ENCODE data around the gene KBTBD13.
"Not testable (repeated sequence)": the region's sequence is repeated elsewhere in the genome, so short reads cannot be mapped to it uniquely, and the experiment has no call there.

The KBTBD13 gene

DNA sequence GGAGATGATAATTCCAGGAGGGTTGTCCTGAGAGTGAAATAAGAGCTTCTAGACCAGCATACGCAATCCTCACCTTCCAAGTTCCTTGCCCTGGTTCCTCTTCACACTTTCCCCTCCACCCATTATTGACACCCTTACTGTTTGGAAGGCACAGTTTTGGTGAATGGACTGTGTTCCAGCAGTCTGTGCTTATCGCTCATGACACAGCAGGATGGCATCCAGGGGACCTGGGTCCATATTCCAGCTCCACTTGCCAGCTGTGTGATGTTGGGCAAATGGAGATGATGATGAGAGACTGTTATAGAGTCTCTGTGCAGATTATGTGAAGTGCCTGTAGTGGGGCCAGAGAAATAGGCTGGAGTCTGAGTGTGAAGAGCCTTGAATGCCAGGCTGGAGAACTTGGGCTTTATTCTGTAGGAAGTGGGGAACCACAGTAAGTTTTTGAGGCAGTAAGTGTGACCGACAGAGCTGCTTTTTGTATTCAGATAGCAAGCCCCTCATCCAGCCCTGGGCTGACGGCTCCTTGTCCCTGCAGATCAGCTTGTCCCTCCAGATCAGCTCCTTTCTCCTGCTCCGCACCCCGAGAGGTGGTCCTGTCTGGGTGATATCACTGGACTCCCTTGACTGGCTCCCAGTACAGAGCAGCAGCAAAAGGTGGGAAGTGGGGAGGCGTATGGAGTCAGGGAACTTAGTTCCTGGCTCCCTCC lies 8.1 kb downstream of the KBTBD13 start:
- no peaks in the 10 kb centered on the region for H3K36me3 Mint-ChIP-seq (ENCODE audit: low read depth)
- H3K27me3 Mint-ChIP-seq (ENCODE audit: low read depth): peaks cover 14% of the 10 kb centered on the region
- peaks cover 8% of the 10 kb centered on the region for H3K4me1 Mint-ChIP-seq (ENCODE audit: low read depth)
- no peak for DNase-seq (ENCODE audit: low spot score)
- no peaks in the 10 kb centered on the region for H3K9me3 Mint-ChIP-seq
- H3K4me3 Mint-ChIP-seq: no peak overlapping the region
- H3K27ac Mint-ChIP-seq: no peak overlapping the region

- Mint-ChIP-seq H3K27me3 (ENCODE audit: low read depth) (peaks cover 14% of the 10 kb centered on the region), H3K9me3 (no peaks in the 10 kb centered on the region), H3K4me3 (no peak overlapping the region), H3K4me1 (ENCODE audit: low read depth) (peaks cover 8% of the 10 kb centered on the region), H3K27ac (no peak overlapping the region), H3K36me3 (ENCODE audit: low read depth) (no peaks in the 10 kb centered on the region)
- DNase-seq (ENCODE audit: low spot score): no peak
These were observed 8.7 kb downstream of the KBTBD13 start for GRCh38 chr15:65085207-65085753.

- Mint-ChIP-seq H3K27ac (no peak overlapping the region), H3K9me3 (no peaks in the 10 kb centered on the region), H3K4me1 (ENCODE audit: low read depth) (peaks cover 8% of the 10 kb centered on the region), H3K27me3 (ENCODE audit: low read depth) (peaks cover 12% of the 10 kb centered on the region), H3K4me3 (no peak overlapping the region), H3K36me3 (ENCODE audit: low read depth) (no peaks in the 10 kb centered on the region)
- DNase-seq (ENCODE audit: low spot score): no peak
These were observed 9.6 kb downstream of the KBTBD13 start for GRCh38 chr15:65085990-65086679.

- H3K27ac Mint-ChIP-seq: no peak overlapping the region
- peaks cover 12% of the 10 kb centered on the region for H3K27me3 Mint-ChIP-seq (ENCODE audit: low read depth)
- no peaks in the 10 kb centered on the region for H3K9me3 Mint-ChIP-seq
- no peaks in the 10 kb centered on the region for H3K36me3 Mint-ChIP-seq (ENCODE audit: low read depth)
- no peak for DNase-seq (ENCODE audit: low spot score)
- peaks cover 8% of the 10 kb centered on the region for H3K4me1 Mint-ChIP-seq (ENCODE audit: low read depth)
- H3K4me3 Mint-ChIP-seq: no peak overlapping the region
These were observed 10.2 kb downstream of the KBTBD13 start for GRCh38 chr15:65086680-65087111.

DNA sequence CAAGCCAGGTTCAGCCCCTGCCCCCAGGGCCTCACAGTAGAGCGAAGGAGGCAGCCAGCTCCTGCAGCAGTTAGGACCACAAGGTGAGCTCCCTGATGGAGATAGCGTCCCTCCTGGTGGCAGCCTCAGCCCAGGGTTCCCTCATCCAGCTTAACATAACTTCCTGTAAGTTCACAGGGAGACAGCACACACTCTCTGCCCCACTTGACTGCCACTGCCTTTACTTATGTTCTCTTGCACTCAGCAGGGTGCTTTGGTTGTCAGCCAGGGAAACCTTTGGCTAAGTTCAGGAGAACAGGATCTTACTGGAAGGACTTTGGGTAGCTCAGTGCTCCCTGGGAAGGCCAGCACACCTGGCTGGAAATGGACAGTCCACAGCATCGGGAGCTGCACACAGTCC lies 10.9 kb downstream of the KBTBD13 start:
- peaks cover 10% of the 10 kb centered on the region for H3K27me3 Mint-ChIP-seq (ENCODE audit: low read depth)
- DNase-seq (ENCODE audit: low spot score): no peak
- H3K36me3 Mint-ChIP-seq (ENCODE audit: low read depth): no peaks in the 10 kb centered on the region
- no peaks in the 10 kb centered on the region for H3K9me3 Mint-ChIP-seq
- no peak overlapping the region for H3K4me3 Mint-ChIP-seq
- peaks cover 5% of the 10 kb centered on the region for H3K4me1 Mint-ChIP-seq (ENCODE audit: low read depth)
- H3K27ac Mint-ChIP-seq: no peak overlapping the region

DNA sequence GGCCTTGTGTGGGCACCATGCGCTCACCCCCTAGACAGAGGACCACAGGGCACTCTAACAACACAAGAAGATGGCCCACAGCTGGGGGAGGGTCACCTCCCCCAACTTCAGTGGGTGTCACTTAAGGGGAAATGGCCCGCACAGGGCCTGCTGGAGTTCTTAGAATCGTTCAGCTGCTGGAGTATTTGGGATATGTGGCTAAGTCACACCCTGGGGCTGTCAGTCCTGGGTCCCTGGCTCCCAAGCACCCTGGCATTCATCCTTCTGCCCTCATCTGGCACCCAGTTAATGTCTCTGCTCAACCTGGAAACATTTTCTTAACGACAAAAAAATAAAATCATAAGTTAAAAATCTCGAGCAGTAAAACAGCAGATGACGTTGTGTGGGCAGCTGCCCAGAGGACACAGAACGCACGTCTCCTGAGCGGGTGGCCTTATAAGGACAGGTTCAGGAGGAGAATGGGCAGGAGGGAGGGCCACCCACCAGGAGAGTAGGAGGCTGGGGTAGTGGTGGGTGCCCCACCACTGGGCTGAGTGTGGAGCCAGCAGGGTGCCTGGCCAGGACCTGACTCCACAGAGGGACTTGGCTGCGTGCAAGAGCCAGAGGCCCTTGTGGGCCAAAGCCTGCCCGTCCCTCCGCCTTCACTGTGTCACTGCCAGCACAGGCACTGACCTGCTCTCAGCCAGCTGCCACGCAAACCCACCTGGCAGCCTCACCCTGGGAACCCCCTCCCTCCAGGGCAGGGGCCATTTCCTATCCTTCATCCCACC lies 11.5 kb downstream of the KBTBD13 start:
- H3K36me3 Mint-ChIP-seq (ENCODE audit: low read depth): no peaks in the 10 kb centered on the region
- no peaks in the 10 kb centered on the region for H3K4me1 Mint-ChIP-seq (ENCODE audit: low read depth)
- H3K27ac Mint-ChIP-seq: no peak overlapping the region
- DNase-seq (ENCODE audit: low spot score): no peak
- no peak overlapping the region for H3K4me3 Mint-ChIP-seq
- peaks cover 5% of the 10 kb centered on the region for H3K27me3 Mint-ChIP-seq (ENCODE audit: low read depth)
- H3K9me3 Mint-ChIP-seq: no peaks in the 10 kb centered on the region

- Mint-ChIP-seq H3K9me3 (no peaks in the 10 kb centered on the region), H3K27ac (no peak overlapping the region), H3K36me3 (ENCODE audit: low read depth) (no peaks in the 10 kb centered on the region), H3K4me1 (ENCODE audit: low read depth) (no peaks in the 10 kb centered on the region), H3K4me3 (no peak overlapping the region), H3K27me3 (ENCODE audit: low read depth) (peaks cover 5% of the 10 kb centered on the region)
- no peak for DNase-seq (ENCODE audit: low spot score)
These were observed 12.1 kb downstream of the KBTBD13 start for GRCh38 chr15:65088643-65089021.

GRCh38 chr15:65089206-65089824 lies 12.8 kb downstream of the KBTBD13 start:
- Mint-ChIP-seq H3K27ac (no peak overlapping the region), H3K27me3 (ENCODE audit: low read depth) (no peaks in the 10 kb centered on the region), H3K9me3 (no peaks in the 10 kb centered on the region), H3K36me3 (ENCODE audit: low read depth) (no peaks in the 10 kb centered on the region), H3K4me1 (ENCODE audit: low read depth) (no peaks in the 10 kb centered on the region), H3K4me3 (no peak overlapping the region)
- no peak for DNase-seq (ENCODE audit: low spot score)

DNA sequence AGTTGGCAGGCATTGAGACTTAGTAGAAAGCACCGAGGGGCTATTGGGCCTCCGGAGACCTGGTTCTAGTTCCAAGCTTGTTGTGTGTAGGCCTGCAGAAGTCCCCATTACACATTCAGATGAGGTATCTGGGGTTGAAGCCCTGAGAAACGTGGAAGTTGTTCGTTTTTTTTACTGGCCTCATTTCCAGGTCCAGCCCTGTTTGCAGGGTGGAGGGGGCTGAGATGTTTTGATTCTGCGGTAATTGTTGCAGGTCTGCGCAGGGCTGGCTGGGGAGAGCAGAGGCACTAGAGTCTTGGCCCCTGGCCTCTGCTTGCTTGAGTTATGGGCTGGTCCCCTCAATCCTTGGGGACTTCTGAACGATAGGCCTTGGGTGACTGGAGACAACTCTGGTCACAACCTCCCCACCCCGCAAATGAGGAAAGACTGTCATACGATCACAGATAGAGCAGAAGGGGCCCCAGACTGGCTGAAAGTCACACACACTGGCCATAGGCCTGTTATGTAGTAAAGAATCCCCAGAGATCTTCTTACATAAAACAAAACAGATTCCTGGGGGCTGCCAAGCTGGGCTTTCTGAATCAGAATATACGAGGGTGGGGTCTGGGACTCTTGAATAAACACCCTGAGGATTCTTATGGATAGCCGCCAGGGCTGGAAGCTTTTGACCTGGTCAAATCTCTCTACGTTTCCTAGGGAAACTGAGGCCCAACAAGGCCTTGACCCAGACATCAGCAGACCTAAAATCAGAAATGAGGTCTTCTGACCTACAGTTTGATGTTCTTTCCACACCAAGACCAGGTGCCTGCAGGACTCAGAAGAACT lies 15.6 kb downstream of the KBTBD13 start:
- no peak for DNase-seq (ENCODE audit: low spot score)
- no peak overlapping the region for H3K4me3 Mint-ChIP-seq
- no peaks in the 10 kb centered on the region for H3K27me3 Mint-ChIP-seq (ENCODE audit: low read depth)
- no peaks in the 10 kb centered on the region for H3K36me3 Mint-ChIP-seq (ENCODE audit: low read depth)
- H3K4me1 Mint-ChIP-seq (ENCODE audit: low read depth): no peaks in the 10 kb centered on the region
- H3K27ac Mint-ChIP-seq: no peak overlapping the region
- no peaks in the 10 kb centered on the region for H3K9me3 Mint-ChIP-seq

GRCh38 chr15:65092911-65093792 lies 16.6 kb downstream of the KBTBD13 start:
- no peak for DNase-seq (ENCODE audit: low spot score)

GRCh38 chr15:65093793-65094170 lies 17.2 kb downstream of the KBTBD13 start:
- not testable (repeated sequence) for H3K9me3 Mint-ChIP-seq; H3K4me3 Mint-ChIP-seq; H3K4me1 Mint-ChIP-seq (ENCODE audit: low read depth); H3K27ac Mint-ChIP-seq; DNase-seq (ENCODE audit: low spot score); H3K36me3 Mint-ChIP-seq (ENCODE audit: low read depth); H3K27me3 Mint-ChIP-seq (ENCODE audit: low read depth)

More at GRCh38 chr15:65092911-65093792, 16.6 kb downstream of the KBTBD13 start:
- no peaks in the 10 kb centered on the region for H3K9me3 Mint-ChIP-seq
- peaks cover 2% of the 10 kb centered on the region for H3K36me3 Mint-ChIP-seq (ENCODE audit: low read depth)
- H3K27me3 Mint-ChIP-seq (ENCODE audit: low read depth): no peaks in the 10 kb centered on the region
- no peak overlapping the region for H3K27ac Mint-ChIP-seq
- H3K4me1 Mint-ChIP-seq (ENCODE audit: low read depth): no peaks in the 10 kb centered on the region
- no peak overlapping the region for H3K4me3 Mint-ChIP-seq

DNA sequence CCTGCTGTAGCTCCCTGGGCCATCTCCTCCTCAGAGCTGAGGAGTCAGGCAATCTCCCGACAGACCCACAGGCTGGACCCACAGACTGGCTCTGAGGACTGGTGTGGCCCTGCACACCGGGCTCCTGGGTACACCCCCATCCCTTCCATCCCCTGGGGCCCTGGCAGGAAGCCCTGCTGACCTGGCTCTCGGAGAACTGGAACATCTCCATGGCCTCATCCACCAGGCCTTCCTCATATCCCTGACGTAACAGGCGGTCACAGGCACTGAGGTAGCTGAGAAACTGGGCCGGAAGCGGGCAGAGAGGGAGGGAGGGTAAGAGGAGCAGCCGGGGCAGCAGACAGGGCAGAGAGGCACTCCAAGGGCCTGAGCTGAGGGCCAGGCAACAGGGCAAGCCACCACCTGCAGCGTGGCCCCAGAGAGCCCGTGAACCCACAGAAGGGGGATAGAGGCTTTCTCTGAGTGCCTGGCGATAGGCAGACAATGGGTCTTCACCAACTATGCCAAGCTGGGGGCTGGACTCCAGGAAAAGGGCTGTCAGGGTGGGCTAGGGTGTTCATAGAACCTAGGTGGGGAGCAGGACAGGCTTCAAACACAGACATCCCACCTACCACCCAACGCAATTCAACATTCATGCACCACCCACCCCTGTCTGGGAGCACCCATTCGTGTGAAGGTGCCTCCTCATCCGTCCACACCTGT lies 17.9 kb downstream of the KBTBD13 start:
- Mint-ChIP-seq H3K9me3 (no peaks in the 10 kb centered on the region), H3K36me3 (ENCODE audit: low read depth) (peaks cover 10% of the 10 kb centered on the region), H3K4me3 (no peak overlapping the region), H3K27ac (no peak overlapping the region), H3K27me3 (ENCODE audit: low read depth) (no peaks in the 10 kb centered on the region), H3K4me1 (ENCODE audit: low read depth) (no peaks in the 10 kb centered on the region)
- DNase-seq (ENCODE audit: low spot score): no peak
